Left lung (tissue), 10 donors: ENCODE data around the gene RNF123. TPM values are rescaled to one million over a fixed set of nuclear protein-coding genes. Genes with fewer than 3 reads are reported as not detected.
A peak's percentile ranks its signal among the peaks of the same experiment; 100 is the strongest.

ENCODE experiments used
- ATAC-seq: fragments of 200-7000 bp; cut with Tn5 transposase; one replicate; pipeline ENCODE4 v1.9.1; 2020; ENCODE audit warnings: moderate library complexity
- DNase-seq, 4 donors: peaks; one replicate each; pipeline ENCODE4 v3.0.0-alpha.2; 2013 to 2020
- H3K27ac ChIP-seq, 2 donors: fragments of 200-600 bp; sonication (generic) in 1 of 2; one replicate each; pipeline versions ENCODE4 v1.5.0 to v1.8.0; 2020 to 2021
- H3K27me3 ChIP-seq, 2 donors: fragments of 200-600 bp; sonication (generic) in 1 of 2; one replicate each; pipeline versions ENCODE4 v1.5.0 to v1.8.0; 2020 to 2021
- H3K36me3 ChIP-seq, 2 donors: fragments of 200-600 bp; sonication (generic) in 1 of 2; one replicate each; pipeline versions ENCODE4 v1.5.0 to v1.8.0; 2020 to 2021
- H3K4me1 ChIP-seq, 2 donors: fragments of 200-600 bp; one replicate each; pipeline ENCODE4 v1.8.0; 2021
- H3K4me3 ChIP-seq, 2 donors: fragments of 200-600 bp; sonication (generic) in 1 of 2; one replicate each; pipeline versions ENCODE4 v1.5.0 to v1.8.0; 2020 to 2021; ENCODE audit warnings: mild to moderate bottlenecking in 1 of 2
- H3K9me3 ChIP-seq, 2 donors: fragments of 200-600 bp; sonication (generic) in 1 of 2; one replicate each; pipeline versions ENCODE4 v1.5.0 to v1.8.0; 2020 to 2021
- intact Hi-C, 2 donors: fragments of 100-400 bp; cut with DNase I; formaldehyde crosslinking; loops; one replicate each; pipeline versions ENCODE4 v1.11.2 to v1.14.2; 2022
- polyA plus RNA-seq, 6 donors: library from polyadenylated mRNA; unstranded; fragments of 120-200 nt; gene quantifications; one replicate each; pipeline ENCODE4 v1.2.1, GENCODE V29; 2013; ENCODE audit not compliant: insufficient read length in 6 of 6
- total RNA-seq, 2 donors: library from RNA; stranded (reverse); fragmentation: NEBNext Ultra II Directional; extraction: Animal tissue kit (Norgen Biotek cat#: 25700); gene quantifications; one replicate each; pipeline ENCODE4 v1.2.1, GENCODE V29; 2021
- TF ChIP-seq, protein P1 (sequence below), 2 donors: fragments of 200-600 bp; sonication (generic) in 1 of 2; IDR thresholded peaks; one replicate each; pipeline versions ENCODE4 v1.5.0 to v1.8.0; 2021; ENCODE audit warnings: antibody characterized with exemption in 2 of 2
- donor health status: DM: no; HTN: yes; CAD: no.
- donor health status: DM: no; HTN: no; CAD: no.

The RNF123 gene
- total and polyA plus RNA-seq, 8 donors = 21.8 to 45.0 (median 32.3) TPM

DNA sequence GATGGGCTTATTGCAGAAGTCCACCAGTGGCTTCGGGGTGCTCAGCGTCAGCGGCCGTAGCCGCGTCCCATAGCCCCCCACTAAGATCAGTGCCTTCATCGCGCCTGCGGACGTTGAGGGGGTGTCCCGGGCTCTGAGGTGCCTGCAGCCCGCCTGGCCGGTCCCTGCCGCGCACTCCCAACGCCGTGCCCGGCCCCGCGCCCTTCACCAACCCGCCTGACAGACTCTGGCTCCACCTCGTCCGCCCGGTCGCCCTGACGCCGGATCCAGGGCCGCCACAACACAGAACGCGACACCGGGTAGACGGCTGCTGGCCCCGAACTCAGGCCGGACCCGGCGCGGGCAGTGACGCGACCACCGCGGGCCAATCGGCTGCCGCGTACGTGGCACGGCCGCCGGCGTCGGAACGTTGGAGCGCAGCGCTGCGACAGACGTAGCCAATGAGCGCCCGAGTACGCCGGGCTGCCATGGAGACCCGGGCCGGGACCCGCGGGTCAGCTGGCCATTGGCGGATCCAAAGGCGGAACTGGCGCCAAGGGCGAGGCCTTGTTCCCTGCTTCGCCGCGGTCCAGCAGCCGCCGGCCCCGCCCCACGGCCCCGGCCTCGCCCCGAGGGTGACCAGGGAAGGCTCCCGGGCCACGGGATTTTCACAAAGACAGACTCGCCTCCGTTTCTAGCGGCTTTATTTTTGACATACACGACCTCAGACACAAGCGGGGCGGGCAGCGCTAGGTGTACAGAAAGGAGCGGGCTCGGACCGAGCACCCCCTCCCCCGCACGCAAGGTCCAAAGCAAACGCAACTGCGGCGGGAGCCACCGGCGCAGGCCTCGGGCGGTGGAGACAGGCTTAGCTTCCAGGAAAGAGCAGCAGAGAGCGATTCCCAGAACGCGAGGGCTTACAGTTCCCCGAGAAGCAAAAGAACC lies 34.5 kb downstream of the RNF123 start, which contains the start of gene GMPPB:
GMPPB (minus strand) TSS at position 324 of the 924 bp plus-strand sequence; CDS start at position 99, 225 bp downstream.
- no peaks in the 10 kb centered on the region for H3K9me3 ChIP-seq
- intact Hi-C loops = no loop called here
- TF ChIP-seq, protein P1, sequence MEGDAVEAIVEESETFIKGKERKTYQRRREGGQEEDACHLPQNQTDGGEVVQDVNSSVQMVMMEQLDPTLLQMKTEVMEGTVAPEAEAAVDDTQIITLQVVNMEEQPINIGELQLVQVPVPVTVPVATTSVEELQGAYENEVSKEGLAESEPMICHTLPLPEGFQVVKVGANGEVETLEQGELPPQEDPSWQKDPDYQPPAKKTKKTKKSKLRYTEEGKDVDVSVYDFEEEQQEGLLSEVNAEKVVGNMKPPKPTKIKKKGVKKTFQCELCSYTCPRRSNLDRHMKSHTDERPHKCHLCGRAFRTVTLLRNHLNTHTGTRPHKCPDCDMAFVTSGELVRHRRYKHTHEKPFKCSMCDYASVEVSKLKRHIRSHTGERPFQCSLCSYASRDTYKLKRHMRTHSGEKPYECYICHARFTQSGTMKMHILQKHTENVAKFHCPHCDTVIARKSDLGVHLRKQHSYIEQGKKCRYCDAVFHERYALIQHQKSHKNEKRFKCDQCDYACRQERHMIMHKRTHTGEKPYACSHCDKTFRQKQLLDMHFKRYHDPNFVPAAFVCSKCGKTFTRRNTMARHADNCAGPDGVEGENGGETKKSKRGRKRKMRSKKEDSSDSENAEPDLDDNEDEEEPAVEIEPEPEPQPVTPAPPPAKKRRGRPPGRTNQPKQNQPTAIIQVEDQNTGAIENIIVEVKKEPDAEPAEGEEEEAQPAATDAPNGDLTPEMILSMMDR (IDR thresholded peaks at IDR 0.05) = no peak
- ATAC-seq = peak; percentile 87
- no peaks in the 10 kb centered on the region for H3K27me3 ChIP-seq
- peaks cover 0 to 64% of the 10 kb centered on the region in 2 donors for H3K36me3 ChIP-seq
- DNase-seq = peak; percentile 90 to 99 (median 98)
- peaks cover 22 to 56% of the 10 kb centered on the region in 2 donors for H3K4me1 ChIP-seq
- H3K27ac ChIP-seq = peak within 1 kb of the TSS; percentile 93 to 98
- peak within 1 kb of the TSS; percentile 95 to 99 for H3K4me3 ChIP-seq

DNA sequence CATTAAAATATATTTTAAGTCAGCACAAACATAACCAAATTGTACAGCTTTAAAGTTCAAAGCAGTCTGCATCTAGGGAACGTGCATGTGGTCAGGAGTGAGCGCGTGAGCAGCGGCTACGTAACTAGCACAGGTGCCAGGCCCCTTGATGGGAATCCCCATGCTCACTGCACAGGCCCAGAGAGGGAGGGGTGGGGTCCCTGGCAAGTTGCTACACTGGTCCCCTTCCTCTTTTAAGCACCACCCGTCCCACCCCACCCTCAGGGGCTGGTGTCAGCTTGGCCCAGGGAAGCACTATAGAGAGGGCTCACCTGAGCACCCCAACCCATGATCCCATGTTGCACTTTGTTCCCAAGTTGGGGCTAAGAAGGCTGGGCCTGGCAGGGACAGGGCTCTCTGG lies 35.2 kb downstream of the RNF123 start:
- TF ChIP-seq, protein P1 (IDR thresholded peaks at IDR 0.05) = no peak
- ATAC-seq (no peak), DNase-seq (peak in 1 of 4 donors; percentile 76)
- peaks cover 19 to 50% of the 10 kb centered on the region in 2 donors for H3K4me1 ChIP-seq
- no peaks in the 10 kb centered on the region for H3K9me3 ChIP-seq
- peak overlapping the region; percentile 93 to 98 for H3K27ac ChIP-seq
- intact Hi-C loops = no loop called here
- H3K27me3 ChIP-seq = no peaks in the 10 kb centered on the region
- H3K36me3 ChIP-seq = peaks cover 0 to 68% of the 10 kb centered on the region in 2 donors
- H3K4me3 ChIP-seq = peak overlapping the region; percentile 95 to 99

DNA sequence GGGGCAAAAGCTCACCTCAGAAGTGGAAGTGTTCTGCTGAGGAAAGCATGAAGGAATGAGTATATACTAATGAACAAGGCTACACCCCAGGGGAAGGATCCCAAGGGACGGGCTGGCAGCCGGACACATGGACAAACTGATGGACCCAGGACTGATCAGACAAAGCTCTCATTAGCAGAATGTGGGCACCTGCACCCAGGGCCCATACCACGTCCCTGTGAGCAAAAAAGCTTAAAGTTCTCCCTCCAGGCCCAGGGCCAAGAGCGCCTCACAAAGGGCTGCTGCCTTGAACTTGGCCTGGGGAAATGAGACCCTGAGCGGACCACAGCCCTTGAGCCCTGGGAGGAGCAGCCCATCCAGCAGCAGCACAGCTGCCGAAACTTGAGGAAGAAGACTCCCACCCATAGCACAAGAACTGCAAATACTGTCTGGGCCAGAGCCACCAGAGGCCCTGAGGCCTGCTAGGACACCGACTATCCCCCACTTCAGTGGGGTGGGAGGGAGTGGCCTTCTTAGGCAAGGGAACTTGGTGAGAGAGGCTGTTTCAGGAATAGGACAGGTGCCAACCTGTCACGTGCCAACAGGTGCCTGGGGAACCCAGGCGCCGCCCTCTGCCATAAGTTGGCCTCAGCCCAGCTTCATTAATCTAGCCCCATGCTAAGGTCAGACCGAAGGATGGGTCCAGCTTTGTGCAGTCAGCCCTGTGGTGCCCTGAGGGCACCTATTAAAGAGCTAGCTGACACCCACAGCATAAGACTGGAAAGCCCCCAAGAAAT lies 36.7 kb downstream of the RNF123 start:
- Histone ChIP-seq H3K27ac (peak overlapping the region in 1 of 2 donors; percentile 5), H3K4me1 (peaks cover 19 to 36% of the 10 kb centered on the region in 2 donors), H3K27me3 (no peaks in the 10 kb centered on the region), H3K9me3 (no peaks in the 10 kb centered on the region), H3K36me3 (peaks cover 0 to 75% of the 10 kb centered on the region in 2 donors), H3K4me3 (no peak overlapping the region)
- intact Hi-C loops = no loop called here
- ATAC-seq (no peak), DNase-seq (peak in 1 of 4 donors; percentile 37)
- TF ChIP-seq, protein P1 (IDR thresholded peaks at IDR 0.05) = no peak

DNA sequence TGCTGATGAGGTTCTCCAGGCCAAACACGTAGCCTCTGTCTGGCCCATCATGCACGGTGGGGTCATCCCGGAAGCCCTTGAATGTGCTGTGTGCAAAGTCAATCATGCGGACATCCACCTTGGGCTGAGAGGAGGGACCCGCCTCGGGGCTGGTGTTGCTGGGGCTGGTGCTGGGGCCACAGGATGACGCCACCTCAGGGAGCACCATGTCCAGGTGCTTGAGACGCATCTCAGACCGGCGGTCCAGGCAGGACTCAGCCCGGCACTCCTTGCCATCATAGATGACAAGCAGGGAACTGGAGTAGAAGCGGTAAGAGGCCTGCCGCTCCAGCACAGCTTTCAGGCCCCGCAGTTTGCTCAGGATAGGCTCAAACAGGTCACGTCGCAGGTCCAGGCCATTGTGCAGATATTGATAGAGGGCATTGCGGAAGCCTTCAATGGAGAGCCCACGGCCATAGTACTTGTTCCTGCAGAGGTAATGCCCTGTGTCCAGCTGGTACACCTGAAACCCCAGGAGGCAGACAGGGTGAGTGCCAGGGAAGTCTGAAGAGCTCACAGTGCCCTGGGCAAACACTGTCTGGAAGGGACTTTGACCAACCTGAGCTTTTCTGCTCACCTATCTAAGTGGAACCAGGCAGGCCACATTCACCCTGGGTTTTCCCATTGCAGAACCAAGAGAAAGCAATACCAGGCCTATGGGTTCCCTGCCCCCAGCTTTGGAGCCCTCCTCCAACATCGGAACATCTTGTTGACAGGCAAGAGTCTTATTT lies 38.0 kb downstream of the RNF123 start:
- ATAC-seq = no peak
- TF ChIP-seq, protein P1 (IDR thresholded peaks at IDR 0.05) = no peak
- Histone ChIP-seq H3K9me3 (no peaks in the 10 kb centered on the region), H3K4me3 (no peak overlapping the region), H3K27ac (no peak overlapping the region), H3K36me3 (peaks cover 0 to 75% of the 10 kb centered on the region in 2 donors), H3K27me3 (no peaks in the 10 kb centered on the region), H3K4me1 (peaks cover 17 to 24% of the 10 kb centered on the region in 2 donors)
- intact Hi-C loops = no loop called here
- DNase-seq = peak in 1 of 4 donors; percentile 77
